Astrocyte (in vitro differentiated cells and primary cell): ENCODE data around the gene ACOT7. TPM values are rescaled to one million over a fixed set of nuclear protein-coding genes. Genes with fewer than 3 reads are reported as not detected.

Experiments used
- DNase-seq: peaks from one replicate; pipeline ENCODE4 v3.0.0-alpha.2; 2010; ENCODE audit warnings: low read depth
- FAIRE-seq: peaks from 2 replicates; lab custom pipeline; 2011; peaks lifted over from hg19 to GRCh38; lab: Jason Lieb, UNC
- H2AFZ ChIP-seq: 2 replicates; pipeline ENCODE4 v1.6.0; 2012; ENCODE audit warnings: low read depth, low read length, inconsistent platforms
- H3K27ac ChIP-seq: 2 replicates; pipeline ENCODE4 v1.5.1; 2011; ENCODE audit warnings: low read depth, low read length, inconsistent platforms
- H3K27me3 ChIP-seq: 2 replicates; pipeline ENCODE4 v1.6.0; 2011; ENCODE audit warnings: low read length, inconsistent platforms; ENCODE audit not compliant: insufficient read depth
- H3K36me3 ChIP-seq: 2 replicates; pipeline ENCODE4 v1.5.1; 2011; ENCODE audit warnings: low read length, inconsistent platforms; ENCODE audit not compliant: insufficient read depth
- H3K4me1 ChIP-seq: 2 replicates; pipeline ENCODE4 v1.5.1; 2011; ENCODE audit warnings: low read length, inconsistent platforms; ENCODE audit not compliant: insufficient read depth
- H3K4me2 ChIP-seq: 2 replicates; pipeline ENCODE4 v1.6.0; 2012; ENCODE audit warnings: low read length, inconsistent platforms
- H3K4me3 ChIP-seq: 2 replicates; pipeline ENCODE4 v1.5.1; 2011; ENCODE audit warnings: low read depth, mild to moderate bottlenecking, low read length, inconsistent platforms; ENCODE audit not compliant: insufficient read depth
- H3K79me2 ChIP-seq: 2 replicates; pipeline ENCODE4 v1.6.0; 2012; ENCODE audit warnings: mild to moderate bottlenecking, low read length, inconsistent platforms; ENCODE audit not compliant: insufficient read depth
- H3K9ac ChIP-seq: 2 replicates; pipeline ENCODE4 v1.6.0; 2012; ENCODE audit warnings: mild to moderate bottlenecking, low read length, inconsistent platforms
- H3K9me3 ChIP-seq: 2 replicates; pipeline ENCODE4 v1.5.1; 2012; ENCODE audit warnings: low read depth, mild to moderate bottlenecking, low read length, inconsistent platforms; ENCODE audit not compliant: insufficient read depth
- H4K20me1 ChIP-seq: 2 replicates; pipeline ENCODE4 v1.6.0; 2012; ENCODE audit warnings: low read length, inconsistent platforms; ENCODE audit not compliant: insufficient read depth
- H3K27ac Mint-ChIP-seq: one replicate; pipeline ENCODE4 v1.8.0; 2021; ENCODE audit warnings: mild to moderate bottlenecking, mixed read lengths; ENCODE audit not compliant: unreplicated experiment
- H3K27me3 Mint-ChIP-seq: one replicate; pipeline ENCODE4 v1.8.0; 2021; ENCODE audit warnings: low read depth, mixed read lengths; ENCODE audit not compliant: unreplicated experiment
- H3K36me3 Mint-ChIP-seq: one replicate; pipeline ENCODE4 v1.8.0; 2021; ENCODE audit warnings: low read depth, mixed read lengths; ENCODE audit not compliant: unreplicated experiment
- H3K4me1 Mint-ChIP-seq: one replicate; pipeline ENCODE4 v1.8.0; 2021; ENCODE audit warnings: low read depth, mixed read lengths; ENCODE audit not compliant: unreplicated experiment
- H3K4me3 Mint-ChIP-seq: one replicate; pipeline ENCODE4 v1.8.0; 2021; ENCODE audit warnings: mild to moderate bottlenecking, moderate library complexity, mixed read lengths; ENCODE audit not compliant: unreplicated experiment
- H3K9me3 Mint-ChIP-seq: one replicate; pipeline ENCODE4 v1.8.0; 2021; ENCODE audit warnings: mild to moderate bottlenecking, mixed read lengths; ENCODE audit not compliant: unreplicated experiment
- CTCF ChIP-seq: IDR thresholded peaks from 2 replicates; pipeline ENCODE4 v1.5.1; 2011; ENCODE audit warnings: low read depth, mild to moderate bottlenecking, inconsistent platforms, low read length, moderate library complexity; ENCODE audit not compliant: insufficient read depth
- EZH2 ChIP-seq: IDR thresholded peaks from 2 replicates; pipeline ENCODE4 v1.6.1; 2012; ENCODE audit warnings: mild to moderate bottlenecking, low read length, inconsistent platforms; ENCODE audit not compliant: insufficient read depth
- total RNA-seq: library from RNA; stranded (reverse); gene quantifications from 2 replicates; pipeline ENCODE4 v1.2.1, GENCODE V29; 2021

Gene ACOT7
- total RNA-seq, 1 donor from 2014 or later = 91.1 TPM

- TF ChIP-seq EZH2 (no peak), CTCF (no peak)
- Mint-ChIP-seq H3K27me3 (peaks cover 13% of the 10 kb centered on the region), H3K36me3 (no peaks in the 10 kb centered on the region), H3K4me3 (no peak overlapping the region), H3K27ac (no peak overlapping the region), H3K9me3 (no peaks in the 10 kb centered on the region), H3K4me1 (peaks cover 3% of the 10 kb centered on the region)
- no peaks in the 10 kb centered on the region for H4K20me1 ChIP-seq
- no peak overlapping the region for H3K9ac ChIP-seq
- H3K27ac ChIP-seq = no peak overlapping the region
- no peaks in the 10 kb centered on the region for H3K79me2 ChIP-seq
- no peaks in the 10 kb centered on the region for H3K9me3 ChIP-seq
- no peaks in the 10 kb centered on the region for H3K36me3 ChIP-seq
- DNase-seq (no peak), FAIRE-seq (no peak)
- H3K4me1 ChIP-seq = peaks cover 13% of the 10 kb centered on the region
- H2AFZ ChIP-seq = no peak overlapping the region
- H3K27me3 ChIP-seq = peaks cover 14% of the 10 kb centered on the region
- no peak overlapping the region for H3K4me2 ChIP-seq
- H3K4me3 ChIP-seq = no peak overlapping the region
Measured at GRCh38 chr1:6410248-6410893, 16.8 kb upstream of the ACOT7 start.

GRCh38 chr1:6409733-6410132 lies 16.2 kb upstream of the ACOT7 start:
- no peak for FAIRE-seq
- Mint-ChIP-seq H3K4me3 (no peak overlapping the region), H3K27me3 (peaks cover 16% of the 10 kb centered on the region), H3K36me3 (no peaks in the 10 kb centered on the region), H3K9me3 (no peaks in the 10 kb centered on the region), H3K27ac (no peak overlapping the region), H3K4me1 (peaks cover 3% of the 10 kb centered on the region)
- no peak for DNase-seq
- Histone ChIP-seq H3K9ac (no peak overlapping the region), H3K9me3 (no peaks in the 10 kb centered on the region), H3K36me3 (no peaks in the 10 kb centered on the region), H3K4me1 (peaks cover 11% of the 10 kb centered on the region), H3K79me2 (no peaks in the 10 kb centered on the region), H3K4me2 (no peak overlapping the region), H2AFZ (no peak overlapping the region), H4K20me1 (no peaks in the 10 kb centered on the region), H3K27ac (no peak overlapping the region), H3K27me3 (peaks cover 11% of the 10 kb centered on the region), H3K4me3 (no peak overlapping the region)
- TF ChIP-seq CTCF (no peak), EZH2 (no peak)

GRCh38 chr1:6409053-6409452 lies 15.5 kb upstream of the ACOT7 start:
- Mint-ChIP-seq H3K4me3 (no peak overlapping the region), H3K9me3 (no peaks in the 10 kb centered on the region), H3K36me3 (no peaks in the 10 kb centered on the region)

More at GRCh38 chr1:6409053-6409452, 15.5 kb upstream of the ACOT7 start:
- no peak for DNase-seq
- H3K27ac ChIP-seq = no peak overlapping the region
- H3K27ac Mint-ChIP-seq = no peak overlapping the region
- no peak overlapping the region for H3K4me3 ChIP-seq
- no peaks in the 10 kb centered on the region for H3K36me3 ChIP-seq
- FAIRE-seq = no peak
- no peak overlapping the region for H2AFZ ChIP-seq
- no peak for TF ChIP-seq CTCF
- no peak for TF ChIP-seq EZH2
- no peaks in the 10 kb centered on the region for H3K4me1 Mint-ChIP-seq
- no peak overlapping the region for H3K9ac ChIP-seq
- peaks cover 17% of the 10 kb centered on the region for H3K27me3 Mint-ChIP-seq
- H3K27me3 ChIP-seq = peaks cover 11% of the 10 kb centered on the region
- no peak overlapping the region for H3K4me2 ChIP-seq
- peaks cover 6% of the 10 kb centered on the region for H3K4me1 ChIP-seq
- no peaks in the 10 kb centered on the region for H4K20me1 ChIP-seq
- H3K79me2 ChIP-seq = no peaks in the 10 kb centered on the region
- H3K9me3 ChIP-seq = no peaks in the 10 kb centered on the region
